NCI-H69 (cell line): ENCODE measurements around the gene HLCS.

Experiments used
- DNase-seq: peaks from one replicate; lab custom pipeline; 2025; lab: John Stamatoyannopoulos, UW

Gene HLCS

GRCh38 chr21:36881228-36881627 is 85.2 kb downstream of the HLCS start:
- no peak for DNase-seq

DNA sequence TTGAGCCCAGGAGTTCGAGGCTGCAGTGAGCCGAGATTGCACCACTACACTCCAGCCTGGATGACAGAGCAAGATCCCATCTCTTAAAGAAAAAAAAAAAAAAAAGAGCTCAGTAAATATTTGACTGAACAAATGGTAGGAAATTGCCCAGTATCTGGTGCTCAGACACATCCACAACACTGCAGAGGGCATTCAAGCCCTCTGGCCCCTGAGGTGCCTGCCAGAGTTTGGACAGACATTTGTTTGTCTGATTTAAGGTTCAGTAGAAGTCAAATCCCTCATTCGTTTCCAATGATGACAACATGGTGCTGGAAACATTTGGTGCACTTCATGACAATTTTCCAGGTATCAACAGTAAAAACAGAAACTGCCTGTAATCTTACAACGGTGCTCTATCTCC is 86.6 kb downstream of the HLCS start:
- no peak for DNase-seq

DNA sequence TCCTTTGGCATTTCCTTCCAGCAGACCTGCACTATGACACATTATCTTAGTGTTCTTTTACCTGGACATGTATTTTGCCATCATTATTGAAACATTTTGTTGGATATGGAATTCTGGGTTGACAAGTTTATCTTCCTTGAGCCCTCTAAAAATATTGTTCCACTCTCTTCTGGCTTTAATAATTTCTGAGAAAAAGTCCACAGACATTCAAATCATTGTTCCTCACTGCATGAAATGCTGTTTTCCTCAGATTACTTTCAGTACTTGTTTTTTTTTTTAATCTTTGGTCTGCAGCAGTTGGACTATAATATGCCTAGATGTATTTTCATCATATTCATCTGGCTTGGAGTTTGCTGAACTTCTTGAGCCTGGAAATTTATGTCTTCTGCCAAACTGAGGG is 88.7 kb downstream of the HLCS start:
- no peak for DNase-seq

DNA sequence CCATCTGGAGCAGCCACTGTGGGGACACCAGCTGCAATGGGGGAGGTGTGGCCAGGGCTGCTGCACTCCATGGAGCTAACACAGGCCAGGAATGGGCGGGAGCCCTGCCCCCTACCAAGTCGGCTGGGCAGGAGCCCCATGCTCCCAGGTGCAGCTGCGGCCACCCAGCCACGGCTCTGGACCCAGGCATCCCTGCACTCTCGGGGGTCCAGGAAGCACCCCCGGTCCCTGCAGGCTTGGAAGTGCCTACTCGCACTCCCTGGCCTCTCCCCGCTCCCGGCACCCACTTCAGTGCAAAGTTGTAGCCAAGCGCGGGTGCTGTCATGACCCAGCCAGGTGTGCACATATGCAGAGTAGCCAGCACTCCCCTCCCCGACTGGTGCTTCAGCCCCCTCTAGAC is 91.8 kb downstream of the HLCS start:
- no peak for DNase-seq

- DNase-seq: no peak
Observed at GRCh38 chr21:36873513-36873912, 93.0 kb downstream of the HLCS start.

GRCh38 chr21:36867291-36867905 is 99.1 kb downstream of the HLCS start:
- DNase-seq: no peak

DNA sequence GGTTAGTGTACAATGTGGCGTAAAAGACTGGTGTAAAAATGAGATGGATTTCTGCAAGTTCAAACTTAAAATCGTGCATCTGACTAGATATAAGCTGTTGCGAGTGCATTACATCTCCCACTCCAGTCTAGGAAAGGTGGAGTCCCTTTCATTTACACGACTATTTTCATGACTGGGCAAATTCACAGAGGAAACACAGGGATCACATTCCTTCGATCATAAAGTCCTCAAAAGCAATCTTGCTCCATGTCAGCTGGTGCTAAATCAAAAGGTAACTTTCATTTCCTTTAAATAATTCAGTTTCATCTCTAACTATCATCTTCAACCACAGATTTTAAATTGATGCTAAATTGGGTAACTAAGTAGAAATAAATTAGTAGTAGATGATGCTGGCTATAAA is 100.0 kb downstream of the HLCS start:
- DNase-seq: no peak

GRCh38 chr21:36864974-36865373 is 101.5 kb downstream of the HLCS start:
- no peak for DNase-seq

GRCh38 chr21:36863260-36863659 is 103.2 kb downstream of the HLCS start:
- peak; percentile 11 for DNase-seq

DNA sequence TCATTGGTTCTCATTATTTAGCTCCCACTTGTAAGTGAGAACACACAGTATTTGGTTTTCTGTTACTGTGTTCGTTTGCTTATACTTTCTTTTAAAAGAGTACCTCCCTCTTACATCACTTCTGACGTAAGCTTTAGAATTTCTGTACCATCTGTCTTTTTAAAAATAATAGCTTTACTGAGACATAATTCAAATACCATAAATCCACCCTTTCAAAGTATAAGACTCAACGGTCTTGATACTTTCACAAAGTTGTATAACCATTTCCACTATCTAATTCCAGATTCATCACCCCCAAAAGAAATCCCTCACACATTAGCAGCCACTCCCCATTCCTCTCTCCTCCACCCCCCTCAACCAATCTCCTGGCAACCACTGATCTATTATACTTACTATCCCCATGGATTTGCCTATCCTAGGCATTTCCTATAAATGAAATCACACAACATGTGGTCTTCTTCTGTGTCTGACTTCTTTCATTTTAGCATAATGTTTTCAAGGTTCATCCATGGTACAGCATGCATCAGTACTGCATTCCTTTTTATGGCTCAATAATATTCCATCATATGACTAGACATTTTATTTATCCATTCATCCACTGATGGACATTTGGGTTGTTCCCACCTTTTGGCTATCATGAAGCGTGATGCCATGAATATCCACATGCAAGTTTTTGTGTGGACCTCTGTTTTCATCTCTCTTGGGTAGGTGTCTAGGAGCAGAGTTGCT is 104.7 kb downstream of the HLCS start:
- peak; percentile 37 for DNase-seq

GRCh38 chr21:36860736-36861594 is 105.5 kb downstream of the HLCS start:
- peak; percentile 24 for DNase-seq

DNA sequence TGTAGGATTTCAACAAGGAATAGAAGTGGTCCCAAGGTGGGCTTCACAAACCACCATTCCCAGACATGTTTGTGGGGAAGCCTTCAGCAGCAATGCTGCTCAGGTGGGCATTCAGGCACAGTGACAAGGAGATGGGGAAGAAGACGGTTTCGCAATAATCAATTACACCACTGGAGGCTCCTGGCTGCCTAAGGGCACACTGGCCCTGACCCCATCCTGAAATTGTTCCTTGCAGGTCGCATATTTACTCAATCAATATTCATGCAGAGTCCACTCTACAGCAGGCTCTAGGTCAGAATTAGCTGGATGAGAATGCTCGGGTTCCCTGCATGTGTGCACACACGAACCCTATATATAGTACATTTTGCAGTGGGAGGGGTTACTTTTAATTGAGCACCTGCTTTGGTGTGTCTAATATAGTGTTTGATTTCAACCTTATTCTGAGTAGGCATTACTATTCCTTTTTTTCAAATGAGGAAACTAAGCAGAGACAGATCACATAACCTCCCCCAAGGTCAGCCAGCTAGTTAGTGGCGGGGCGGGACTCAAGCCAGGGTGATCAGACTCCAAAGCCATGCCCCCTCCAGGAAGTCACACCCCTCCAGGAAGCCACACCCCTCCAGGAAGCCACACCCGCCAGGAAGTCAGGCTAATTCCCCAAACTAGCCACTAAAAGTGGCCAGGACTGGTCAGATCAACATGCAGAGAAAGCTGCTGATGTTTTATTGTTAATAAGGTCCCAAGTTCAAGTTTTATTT is 106.5 kb downstream of the HLCS start:
- peak; percentile 69 for DNase-seq

GRCh38 chr21:36858320-36858957 is 108.0 kb downstream of the HLCS start:
- no peak for DNase-seq

GRCh38 chr21:36856643-36857042 is 109.8 kb downstream of the HLCS start:
- DNase-seq: no peak

DNA sequence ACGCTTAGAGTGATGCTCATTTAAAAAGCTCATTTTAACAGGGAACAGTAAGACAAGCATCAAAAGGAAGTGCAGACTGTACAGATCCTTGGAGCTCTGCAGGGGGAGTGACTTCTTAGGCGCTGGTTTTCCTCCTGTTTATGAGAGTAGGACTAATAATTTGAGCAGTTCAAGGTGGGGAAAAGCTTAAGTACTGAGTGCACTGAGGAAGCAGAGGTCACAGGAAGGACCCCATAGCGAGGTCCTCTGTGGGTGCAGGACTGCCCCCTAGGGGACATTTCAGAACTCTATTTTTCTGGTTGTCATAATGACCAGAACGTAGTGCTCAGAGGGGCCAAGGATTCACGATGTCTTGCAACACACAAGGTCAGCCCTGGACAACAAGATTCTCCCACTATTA is 112.1 kb downstream of the HLCS start:
- peak; percentile 69 for DNase-seq

- DNase-seq: no peak
Observed at GRCh38 chr21:36852864-36853263, 113.6 kb downstream of the HLCS start.

DNA sequence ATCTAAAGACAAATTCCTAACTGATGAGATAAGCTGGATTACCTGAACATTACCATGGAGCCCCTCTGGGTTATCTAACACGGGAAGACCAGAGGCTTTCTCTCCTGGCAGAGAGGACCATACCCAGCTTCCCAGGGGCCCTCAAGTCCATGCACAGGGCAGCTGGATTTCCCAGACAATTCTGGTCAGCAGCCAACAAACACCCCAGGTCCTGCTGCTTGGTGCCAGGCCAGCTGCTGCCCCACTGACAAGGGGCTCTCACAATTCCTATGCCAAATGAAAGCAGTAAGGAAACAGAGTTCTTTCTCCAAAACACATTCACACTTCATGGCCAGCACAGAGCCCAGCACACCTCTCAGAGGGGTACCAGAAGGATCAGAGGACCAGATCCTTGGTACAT is 114.2 kb downstream of the HLCS start:
- DNase-seq: peak; percentile 29

DNA sequence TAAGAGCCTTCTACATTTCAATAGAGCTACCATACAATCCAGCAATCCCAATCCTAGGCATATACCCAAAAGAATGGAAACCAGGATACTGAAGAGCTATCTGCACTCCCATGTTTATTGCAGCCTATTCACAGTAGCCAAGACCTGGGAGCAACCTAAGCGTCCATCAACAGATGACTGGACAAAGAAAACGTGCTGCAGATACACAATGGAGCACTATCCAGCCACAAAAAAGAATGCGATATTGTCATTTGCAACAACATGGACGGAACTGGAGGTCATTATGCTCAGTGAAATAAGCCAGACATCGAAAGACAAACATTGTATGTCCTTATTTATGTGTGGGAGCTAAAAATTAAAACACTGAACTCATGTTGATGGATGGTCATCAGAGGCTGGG is 115.3 kb downstream of the HLCS start:
- no peak for DNase-seq

GRCh38 chr21:36850372-36850771 is 116.1 kb downstream of the HLCS start:
- no peak for DNase-seq

DNA sequence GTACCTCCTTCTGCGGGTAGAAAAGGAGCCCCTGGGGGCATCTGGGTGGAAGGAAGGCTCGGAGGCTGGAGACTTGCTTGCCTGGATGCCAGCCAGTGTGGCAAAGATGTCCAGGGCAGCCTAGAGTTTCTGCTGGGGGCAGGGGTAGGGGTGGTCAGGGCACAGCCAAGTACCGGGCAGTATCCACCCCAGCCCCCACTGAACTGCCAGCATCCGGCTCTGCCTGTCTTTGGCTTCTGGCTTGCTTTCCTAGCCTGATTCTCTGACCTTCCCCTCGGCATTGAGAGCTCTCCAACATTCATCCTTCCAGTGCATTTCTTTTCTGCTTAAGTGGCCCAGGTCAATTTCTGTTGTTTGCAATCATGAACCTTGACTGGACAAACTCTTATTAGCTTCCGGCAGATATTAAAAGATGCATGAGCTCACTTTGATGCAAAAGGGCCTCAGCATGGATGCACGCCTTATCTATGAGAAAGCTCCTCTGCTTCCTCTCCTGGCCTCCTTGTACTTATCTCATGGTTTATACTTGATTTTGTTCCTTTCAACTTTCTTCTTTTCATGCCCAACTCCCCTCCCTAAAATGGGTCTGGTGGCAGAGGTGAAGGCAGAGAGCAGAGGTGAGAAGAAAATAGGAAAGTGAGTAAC is 116.9 kb downstream of the HLCS start:
- DNase-seq: peak; percentile 62

GRCh38 chr21:36848730-36849274 is 117.7 kb downstream of the HLCS start:
- no peak for DNase-seq
